Neural progenitor cell (in vitro differentiated cells): ENCODE data around the gene ABCG4. TPM values are rescaled to one million over a fixed set of nuclear protein-coding genes. Genes with fewer than 3 reads are reported as not detected.

Experiments used
- DNase-seq: peaks from one replicate; pipeline ENCODE4 v3.0.0-alpha.2; 2016; ENCODE audit warnings: low spot score
- H2AFZ ChIP-seq: fragments of 200-600 bp; sonication (generic); replicated peaks from 2 replicates; pipeline ENCODE4 v1.6.1; 2016; ENCODE audit warnings: antibody characterized with exemption
- H3F3A ChIP-seq: fragments of 200-600 bp; sonication (generic); 2 replicates; pipeline ENCODE4 v1.6.1; 2016; ENCODE audit warnings: antibody characterized with exemption, low read depth
- H3K27ac ChIP-seq: fragments of 200-600 bp; sonication (generic); 2 replicates; pipeline ENCODE4 v1.5.1; 2016; ENCODE audit warnings: mild to moderate bottlenecking
- H3K27me3 ChIP-seq: fragments of 200-600 bp; sonication (generic); 2 replicates; pipeline ENCODE4 v1.6.1; 2016; ENCODE audit warnings: mild to moderate bottlenecking, moderate library complexity
- H3K36me3 ChIP-seq: fragments of 200-600 bp; sonication (generic); 2 replicates; pipeline ENCODE4 v1.5.1; 2016
- H3K4me1 ChIP-seq: fragments of 200-600 bp; sonication (generic); 2 replicates; pipeline ENCODE4 v1.6.1; 2016; ENCODE audit warnings: mixed run types
- H3K4me2 ChIP-seq: fragments of 200-600 bp; sonication (generic); 2 replicates; pipeline ENCODE4 v1.6.1; 2016
- H3K4me3 ChIP-seq: fragments of 200-600 bp; sonication (generic); 2 replicates; pipeline ENCODE4 v1.5.1; 2016
- H3K79me2 ChIP-seq: fragments of 200-600 bp; sonication (generic); 2 replicates; pipeline ENCODE4 v1.6.1; 2016; ENCODE audit warnings: low read depth
- H3K9ac ChIP-seq: fragments of 200-600 bp; sonication (generic); 2 replicates; pipeline ENCODE4 v1.6.1; 2016
- H3K9me3 ChIP-seq: fragments of 200-600 bp; sonication (generic); 2 replicates; pipeline ENCODE4 v1.5.1; 2016; ENCODE audit warnings: low read depth
- H4K20me1 ChIP-seq: fragments of 200-600 bp; sonication (generic); 2 replicates; pipeline ENCODE4 v1.6.1; 2016; ENCODE audit warnings: low read depth
- H3K27ac Mint-ChIP-seq: 3 replicates; pipeline ENCODE4 v1.8.0; 2021; ENCODE audit warnings: mixed read lengths
- H3K27me3 Mint-ChIP-seq: 2 replicates; pipeline ENCODE4 v1.8.0; 2022; ENCODE audit warnings: low read depth, mild to moderate bottlenecking, inconsistent platforms, moderate library complexity, mixed read lengths; ENCODE audit not compliant: insufficient read depth
- H3K36me3 Mint-ChIP-seq: 3 replicates; pipeline ENCODE4 v1.8.0; 2021; ENCODE audit warnings: mixed read lengths
- H3K4me1 Mint-ChIP-seq: 3 replicates; pipeline ENCODE4 v1.8.0; 2021; ENCODE audit warnings: mixed read lengths
- H3K4me3 Mint-ChIP-seq: 3 replicates; pipeline ENCODE4 v1.8.0; 2021; ENCODE audit warnings: mild to moderate bottlenecking, moderate library complexity, mixed read lengths
- H3K9me3 Mint-ChIP-seq: 3 replicates; pipeline ENCODE4 v1.8.0; 2020; ENCODE audit warnings: mixed read lengths
- EZH2 ChIP-seq: fragments of 200-600 bp; sonication (generic); IDR thresholded peaks from 2 replicates; pipeline ENCODE4 v1.6.1; 2017; ENCODE audit warnings: antibody characterized with exemption, mild to moderate bottlenecking, moderate library complexity
- EZH2phosphoT487 ChIP-seq: fragments of 200-600 bp; sonication (generic); IDR thresholded peaks from 2 replicates; pipeline ENCODE4 v1.6.1; 2017; ENCODE audit warnings: antibody characterized with exemption
- total RNA-seq: library from RNA; depleted of rRNA; stranded (reverse); fragments of >200 nt; gene quantifications from 2 replicates; pipeline ENCODE4 v1.2.3, GENCODE V29; 2015; ENCODE audit warnings: low replicate concordance
- TF ChIP-seq, protein P1 (sequence below): fragments of 200-600 bp; sonication (generic); IDR thresholded peaks from 2 replicates; pipeline ENCODE4 v1.5.1; 2017; ENCODE audit warnings: antibody characterized with exemption, mild to moderate bottlenecking

ABCG4 gene
- total RNA-seq, 1 donor from 2014 or later, result 0.24 TPM

DNA sequence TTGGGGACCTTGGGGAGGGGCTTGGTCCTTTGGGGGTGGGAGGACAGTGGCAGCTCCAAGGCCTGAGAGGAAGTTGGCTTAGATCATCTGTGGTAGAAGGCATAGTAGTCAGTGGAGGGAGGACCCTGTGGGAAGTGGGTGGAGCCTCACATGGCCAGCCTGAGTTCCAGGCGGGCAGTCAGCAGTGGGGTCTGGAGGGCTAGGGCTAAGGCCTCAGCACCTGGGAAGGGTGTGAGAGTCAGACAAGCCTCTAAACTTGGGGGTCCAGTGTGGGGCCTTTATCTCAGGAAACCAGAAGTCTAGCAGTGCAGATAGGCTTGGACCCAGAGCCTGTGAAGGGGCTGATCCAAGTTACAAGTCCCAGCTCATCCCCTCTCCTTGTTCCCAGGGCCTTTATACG lies 23.7 kb downstream of the ABCG4 start:
- Histone ChIP-seq H4K20me1 (no peaks in the 10 kb centered on the region), H3F3A (peaks cover 21% of the 10 kb centered on the region), H3K4me1 (peaks cover 5% of the 10 kb centered on the region), H2AFZ (no peak overlapping the region), H3K4me3 (no peak overlapping the region), H3K27ac (no peak overlapping the region), H3K27me3 (no peaks in the 10 kb centered on the region), H3K79me2 (no peaks in the 10 kb centered on the region), H3K4me2 (no peak overlapping the region), H3K9ac (no peak overlapping the region), H3K36me3 (no peaks in the 10 kb centered on the region), H3K9me3 (no peaks in the 10 kb centered on the region)
- TF ChIP-seq, protein P1, sequence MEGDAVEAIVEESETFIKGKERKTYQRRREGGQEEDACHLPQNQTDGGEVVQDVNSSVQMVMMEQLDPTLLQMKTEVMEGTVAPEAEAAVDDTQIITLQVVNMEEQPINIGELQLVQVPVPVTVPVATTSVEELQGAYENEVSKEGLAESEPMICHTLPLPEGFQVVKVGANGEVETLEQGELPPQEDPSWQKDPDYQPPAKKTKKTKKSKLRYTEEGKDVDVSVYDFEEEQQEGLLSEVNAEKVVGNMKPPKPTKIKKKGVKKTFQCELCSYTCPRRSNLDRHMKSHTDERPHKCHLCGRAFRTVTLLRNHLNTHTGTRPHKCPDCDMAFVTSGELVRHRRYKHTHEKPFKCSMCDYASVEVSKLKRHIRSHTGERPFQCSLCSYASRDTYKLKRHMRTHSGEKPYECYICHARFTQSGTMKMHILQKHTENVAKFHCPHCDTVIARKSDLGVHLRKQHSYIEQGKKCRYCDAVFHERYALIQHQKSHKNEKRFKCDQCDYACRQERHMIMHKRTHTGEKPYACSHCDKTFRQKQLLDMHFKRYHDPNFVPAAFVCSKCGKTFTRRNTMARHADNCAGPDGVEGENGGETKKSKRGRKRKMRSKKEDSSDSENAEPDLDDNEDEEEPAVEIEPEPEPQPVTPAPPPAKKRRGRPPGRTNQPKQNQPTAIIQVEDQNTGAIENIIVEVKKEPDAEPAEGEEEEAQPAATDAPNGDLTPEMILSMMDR, result no peak
- no peak for TF ChIP-seq EZH2
- no peak for TF ChIP-seq EZH2phosphoT487
- no peak for DNase-seq
- no peaks in the 10 kb centered on the region for H3K9me3 Mint-ChIP-seq
- H3K27me3 Mint-ChIP-seq, result peaks cover 13% of the 10 kb centered on the region
- no peak overlapping the region for H3K27ac Mint-ChIP-seq
- H3K4me3 Mint-ChIP-seq, result no peak overlapping the region
- H3K4me1 Mint-ChIP-seq, result peaks cover 9% of the 10 kb centered on the region
- no peaks in the 10 kb centered on the region for H3K36me3 Mint-ChIP-seq

DNA sequence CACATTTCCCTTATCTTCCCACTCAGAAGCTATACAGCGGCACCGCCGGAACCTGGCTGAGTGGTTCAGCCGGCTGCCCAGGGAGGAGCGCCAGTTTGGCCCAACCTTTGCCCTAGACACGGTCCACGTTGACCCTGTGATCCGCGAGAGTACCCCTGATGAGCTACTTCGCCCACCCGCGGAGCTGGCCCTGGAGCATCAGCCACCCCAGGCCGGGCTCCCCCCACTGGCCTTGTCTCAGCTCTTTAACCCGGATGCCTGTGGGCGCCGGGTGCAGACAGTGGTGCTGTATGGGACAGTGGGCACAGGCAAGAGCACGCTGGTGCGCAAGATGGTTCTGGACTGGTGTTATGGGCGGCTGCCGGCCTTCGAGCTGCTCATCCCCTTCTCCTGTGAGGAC lies 24.6 kb downstream of the ABCG4 start:
- no peaks in the 10 kb centered on the region for H3K36me3 ChIP-seq
- Mint-ChIP-seq H3K27me3 (peaks cover 10% of the 10 kb centered on the region), H3K4me1 (peaks cover 12% of the 10 kb centered on the region), H3K36me3 (no peaks in the 10 kb centered on the region), H3K27ac (no peak overlapping the region), H3K4me3 (no peak overlapping the region), H3K9me3 (no peaks in the 10 kb centered on the region)
- no peak overlapping the region for H3K27ac ChIP-seq
- no peaks in the 10 kb centered on the region for H3K9me3 ChIP-seq
- TF ChIP-seq EZH2 (no peak), EZH2phosphoT487 (no peak)
- TF ChIP-seq, protein P1, result no peak
- DNase-seq, result no peak
- H3K79me2 ChIP-seq, result no peaks in the 10 kb centered on the region
- H3K27me3 ChIP-seq, result no peaks in the 10 kb centered on the region
- H4K20me1 ChIP-seq, result no peaks in the 10 kb centered on the region
- no peak overlapping the region for H3K4me2 ChIP-seq
- H3K4me3 ChIP-seq, result no peak overlapping the region
- H3K9ac ChIP-seq, result no peak overlapping the region
- peaks cover 5% of the 10 kb centered on the region for H3K4me1 ChIP-seq
- no peak overlapping the region for H2AFZ ChIP-seq
- H3F3A ChIP-seq, result peaks cover 18% of the 10 kb centered on the region

DNA sequence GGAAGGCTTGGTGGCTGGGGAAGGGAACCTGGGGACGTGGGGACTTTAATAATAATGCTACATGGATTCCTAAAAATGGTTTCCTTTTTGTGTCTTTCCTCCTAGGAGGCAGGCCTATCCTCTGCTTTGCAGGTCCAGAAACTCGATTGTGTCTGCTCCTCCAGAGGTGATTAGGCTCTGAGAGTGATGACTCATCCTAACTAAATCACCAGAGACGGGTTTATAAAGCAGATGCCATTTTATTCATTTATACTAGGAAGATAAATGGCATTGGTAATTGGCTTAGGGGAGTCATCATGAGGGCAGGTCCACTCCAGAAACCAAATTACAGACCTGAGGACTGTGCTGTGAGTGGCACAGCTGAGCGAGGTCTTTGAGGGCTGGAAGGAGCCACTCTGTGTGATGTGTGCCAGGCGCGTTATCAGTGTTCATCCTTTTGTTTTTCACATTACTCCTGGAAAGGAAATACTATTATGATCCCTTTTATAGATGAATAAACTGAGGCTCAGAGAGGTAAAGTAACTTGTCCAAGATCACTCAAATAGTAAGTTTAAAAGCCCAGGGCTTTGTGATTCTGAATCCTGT lies 26.7 kb downstream of the ABCG4 start:
- Mint-ChIP-seq H3K36me3 (no peaks in the 10 kb centered on the region), H3K4me1 (peaks cover 9% of the 10 kb centered on the region), H3K4me3 (no peak overlapping the region), H3K27me3 (peaks cover 6% of the 10 kb centered on the region), H3K9me3 (no peaks in the 10 kb centered on the region), H3K27ac (peak overlapping the region; percentile 37)
- no peaks in the 10 kb centered on the region for H4K20me1 ChIP-seq
- H3K27ac ChIP-seq, result no peak overlapping the region
- H3K9me3 ChIP-seq, result no peaks in the 10 kb centered on the region
- H3K27me3 ChIP-seq, result no peaks in the 10 kb centered on the region
- no peak overlapping the region for H2AFZ ChIP-seq
- H3K36me3 ChIP-seq, result no peaks in the 10 kb centered on the region
- no peak overlapping the region for H3K4me3 ChIP-seq
- no peak overlapping the region for H3K4me2 ChIP-seq
- no peak overlapping the region for H3K9ac ChIP-seq
- no peaks in the 10 kb centered on the region for H3K79me2 ChIP-seq
- H3F3A ChIP-seq, result no peaks in the 10 kb centered on the region
- TF ChIP-seq EZH2phosphoT487 (no peak), EZH2 (no peak)
- TF ChIP-seq, protein P1, result no peak
- no peaks in the 10 kb centered on the region for H3K4me1 ChIP-seq
- no peak for DNase-seq
